RWPE1 (cell line): ENCODE measurements around the gene P3H2.

Experiments
- CTCF ChIA-PET: fragments of 350-600 bp; sonication (Branson Sonifier 250); formaldehyde crosslinking; extraction: SDS; loops from one replicate; lab custom pipeline; 2021; lab: Yijun Ruan, JAX
- POLR2A ChIA-PET: fragments of 400-600 bp; formaldehyde crosslinking; extraction: SDS; loops from one replicate; lab custom pipeline; 2020; ENCODE audit warnings: antibody characterized with exemption; ENCODE audit not compliant: low non-redundant PET; lab: Yijun Ruan, JAX
- DNase-seq: peaks from one replicate; pipeline ENCODE4 v3.0.0; 2012; ENCODE audit warnings: low spot score
- H3K27ac ChIP-seq: fragments of 450-650 bp; 2 replicates; pipeline ENCODE4 v1.5.1; 2017
- CTCF ChIP-seq: fragments of 450-650 bp; conservative IDR thresholded peaks from 2 replicates; pipeline ENCODE4 v1.5.1; 2017; ENCODE audit warnings: low read depth, mild to moderate bottlenecking

P3H2 gene

GRCh38 chr3:190036631-190037030 lies 84.1 kb downstream of the P3H2 start:
- POLR2A ChIA-PET, result no interaction called here
- no peak overlapping the region for H3K27ac ChIP-seq
- no peak for TF ChIP-seq CTCF
- no peak for DNase-seq
- CTCF ChIA-PET, result no interaction called here

- POLR2A ChIA-PET, result no interaction called here
- no peak overlapping the region for H3K27ac ChIP-seq
- no peak for TF ChIP-seq CTCF
- DNase-seq, result no peak
- CTCF ChIA-PET, result no interaction called here
Observed at GRCh38 chr3:190034446-190034845, 86.3 kb downstream of the P3H2 start.

- CTCF ChIA-PET, result no interaction called here
- H3K27ac ChIP-seq, result no peak overlapping the region
- DNase-seq, result no peak
- POLR2A ChIA-PET, result no interaction called here
- no peak for TF ChIP-seq CTCF
Observed at GRCh38 chr3:190032923-190033322, 87.8 kb downstream of the P3H2 start.

- DNase-seq, result no peak
- H3K27ac ChIP-seq, result no peak overlapping the region
- no peak for TF ChIP-seq CTCF
- CTCF ChIA-PET, result no interaction called here
- POLR2A ChIA-PET, result no interaction called here
Observed at GRCh38 chr3:190031887-190032752, 88.6 kb downstream of the P3H2 start.

- no peak for DNase-seq
- no peak overlapping the region for H3K27ac ChIP-seq
- ChIA-PET CTCF (interaction anchor here (0.7 kb wide), 1 partner anchor 57 kb away, joined by 3 read pairs; no protein-coding TSS in a partner anchor), POLR2A (no interaction called here)
- TF ChIP-seq CTCF, result no peak
Observed at GRCh38 chr3:190027116-190027515, 93.6 kb downstream of the P3H2 start.

- CTCF ChIA-PET, result interaction anchor here (0.7 kb wide), 1 partner anchor 56 kb away, joined by 7 read pairs; no protein-coding TSS in a partner anchor
- POLR2A ChIA-PET, result no interaction called here
- no peak for TF ChIP-seq CTCF
- H3K27ac ChIP-seq, result no peak overlapping the region
- no peak for DNase-seq
Observed at GRCh38 chr3:190026154-190026553, 94.5 kb downstream of the P3H2 start.
